HepG2 (cell line): ENCODE data around the gene NSMCE1. TPM values are rescaled to one million over a fixed set of nuclear protein-coding genes. Genes with fewer than 3 reads are reported as not detected.
A peak's percentile ranks its signal among the peaks of the same experiment; 100 is the strongest.

Experiments used
- ARNTL ChIP-seq: sonication (generic); formaldehyde crosslinking; IDR thresholded peaks from 2 replicates; pipeline ENCODE4 v1.4.0; 2020; ENCODE audit warnings: mild to moderate bottlenecking, missing genetic modification reagents
- CBX1 ChIP-seq: IDR thresholded peaks from one replicate; pipeline ENCODE4 v1.6.1; 2016; ENCODE audit warnings: antibody characterized with exemption, low read depth
- ELF1 ChIP-seq: sonication (generic); formaldehyde crosslinking; IDR thresholded peaks from 2 replicates; pipeline ENCODE4 v1.4.0; 2020; ENCODE audit warnings: missing genetic modification reagents
- FOSL1 ChIP-seq: sonication (generic); formaldehyde crosslinking; IDR thresholded peaks from 2 replicates; pipeline ENCODE4 v1.9.0; 2021; ENCODE audit warnings: missing genetic modification reagents, borderline replicate concordance
- KAT2B ChIP-seq: fragments of 150-350 bp; IDR thresholded peaks from 2 replicates; pipeline ENCODE4 v1.6.1; 2014; ENCODE audit warnings: low read depth, low read length, borderline replicate concordance
- KDM1A ChIP-seq: IDR thresholded peaks from 2 replicates; pipeline ENCODE4 v1.6.1; 2016; ENCODE audit warnings: missing compliant biosample characterization
- KMT2A ChIP-seq: sonication (generic); formaldehyde crosslinking; IDR thresholded peaks from 2 replicates; pipeline ENCODE4 v1.4.0; 2020; ENCODE audit warnings: missing genetic modification reagents
- MIER3 ChIP-seq: IDR thresholded peaks from 2 replicates; pipeline ENCODE4 v1.6.1; 2016; ENCODE audit warnings: missing compliant biosample characterization, borderline replicate concordance
- MYC ChIP-seq: sonication (generic); formaldehyde crosslinking; IDR thresholded peaks from 2 replicates; pipeline ENCODE4 v1.9.0; 2021; ENCODE audit warnings: missing genetic modification reagents, borderline replicate concordance
- NFYB ChIP-seq: sonication (generic); formaldehyde crosslinking; IDR thresholded peaks from 2 replicates; pipeline ENCODE4 v1.4.0; 2020; ENCODE audit warnings: missing genetic modification reagents
- NR2F2 ChIP-seq: IDR thresholded peaks from 2 replicates; pipeline ENCODE4 v1.6.1; 2012; ENCODE audit warnings: low read depth, inconsistent platforms, borderline replicate concordance
- SP5 ChIP-seq: IDR thresholded peaks from 2 replicates; pipeline ENCODE4 v1.6.1; 2016; ENCODE audit warnings: low read depth, borderline replicate concordance
- SRF ChIP-seq: IDR thresholded peaks from 2 replicates; pipeline ENCODE4 v1.6.1; 2011; ENCODE audit warnings: mild to moderate bottlenecking, low read depth, low read length, moderate library complexity
- U2AF1 ChIP-seq: fragments of 200-400 bp; formaldehyde crosslinking; optimal IDR thresholded peaks from 2 replicates; pipeline ENCODE3; 2017; ENCODE audit warnings: mild to moderate bottlenecking, low read depth, low read length
- ZBTB8A ChIP-seq: sonication (generic); formaldehyde crosslinking; IDR thresholded peaks from 2 replicates; pipeline ENCODE4 v1.4.0; 2020; ENCODE audit warnings: mild to moderate bottlenecking, low read depth, missing genetic modification reagents, borderline replicate concordance
- ZNF430 ChIP-seq: sonication (generic); formaldehyde crosslinking; IDR thresholded peaks from 2 replicates; pipeline ENCODE4 v1.9.0; 2021; ENCODE audit warnings: mild to moderate bottlenecking, missing genetic modification reagents
- ZNF564 ChIP-seq: sonication (generic); formaldehyde crosslinking; IDR thresholded peaks from 2 replicates; pipeline ENCODE4 v1.8.1; 2023; ENCODE audit warnings: mild to moderate bottlenecking, missing genetic modification reagents
- ZNF746 ChIP-seq: sonication (generic); formaldehyde crosslinking; IDR thresholded peaks from 2 replicates; pipeline ENCODE4 v1.8.0; 2022; ENCODE audit warnings: mild to moderate bottlenecking, missing genetic modification reagents
- ZNF766 ChIP-seq: sonication (generic); formaldehyde crosslinking; IDR thresholded peaks from 2 replicates; pipeline ENCODE4 v1.5.0; 2020; ENCODE audit warnings: missing genetic modification reagents, borderline replicate concordance
- ZNF792 ChIP-seq: IDR thresholded peaks from 2 replicates; pipeline ENCODE4 v1.6.1; 2016
- ZSCAN30 ChIP-seq: sonication (generic); formaldehyde crosslinking; IDR thresholded peaks from 2 replicates; pipeline ENCODE4 v1.5.0; 2020; ENCODE audit warnings: mild to moderate bottlenecking, missing genetic modification reagents
- polyA plus RNA-seq, 8 experiments: library from polyadenylated mRNA; depleted of rRNA in 3 of 8; stranded (reverse) in 7 of 8; unstranded in 1 of 8; fragments of >200 nt; fragmentation: Illumina TruSeq in 4 of 8; extraction: Trizol in 4 of 8; gene quantifications; 2 replicates each; pipeline versions ENCODE4 v1.2.1 to v1.2.3, GENCODE V29; 2011 to 2016; ENCODE audit warnings: low read depth in 4 of 8, missing spikeins in 1 of 8, mixed read lengths in 1 of 8; ENCODE audit not compliant: insufficient read depth in 1 of 8
- total RNA-seq, 5 experiments: library from RNA; depleted of rRNA; stranded (reverse); fragments of >200 nt; fragmentation: Illumina TruSeq; extraction: Trizol; gene quantifications; 2 replicates each; pipeline ENCODE4 v1.2.3, GENCODE V29; 2016; ENCODE audit warnings: low read depth in 1 of 5
- TF ChIP-seq, protein P1 (sequence below): sonication (generic); formaldehyde crosslinking; IDR thresholded peaks from 2 replicates; pipeline ENCODE4 v1.4.0; 2020; ENCODE audit warnings: low read depth, mild to moderate bottlenecking, missing genetic modification reagents
- TF ChIP-seq, protein P2 (sequence below): sonication (generic); formaldehyde crosslinking; IDR thresholded peaks from 2 replicates; pipeline ENCODE4 v1.8.1; 2022; ENCODE audit warnings: low read depth, mild to moderate bottlenecking, missing genetic modification reagents

NSMCE1 gene
- total and polyA plus RNA-seq, 2 of the 13 experiments (the other 11 are each of a cell fraction or from before 2014, with no cell fraction given), result 42.7 to 52.9 TPM

DNA sequence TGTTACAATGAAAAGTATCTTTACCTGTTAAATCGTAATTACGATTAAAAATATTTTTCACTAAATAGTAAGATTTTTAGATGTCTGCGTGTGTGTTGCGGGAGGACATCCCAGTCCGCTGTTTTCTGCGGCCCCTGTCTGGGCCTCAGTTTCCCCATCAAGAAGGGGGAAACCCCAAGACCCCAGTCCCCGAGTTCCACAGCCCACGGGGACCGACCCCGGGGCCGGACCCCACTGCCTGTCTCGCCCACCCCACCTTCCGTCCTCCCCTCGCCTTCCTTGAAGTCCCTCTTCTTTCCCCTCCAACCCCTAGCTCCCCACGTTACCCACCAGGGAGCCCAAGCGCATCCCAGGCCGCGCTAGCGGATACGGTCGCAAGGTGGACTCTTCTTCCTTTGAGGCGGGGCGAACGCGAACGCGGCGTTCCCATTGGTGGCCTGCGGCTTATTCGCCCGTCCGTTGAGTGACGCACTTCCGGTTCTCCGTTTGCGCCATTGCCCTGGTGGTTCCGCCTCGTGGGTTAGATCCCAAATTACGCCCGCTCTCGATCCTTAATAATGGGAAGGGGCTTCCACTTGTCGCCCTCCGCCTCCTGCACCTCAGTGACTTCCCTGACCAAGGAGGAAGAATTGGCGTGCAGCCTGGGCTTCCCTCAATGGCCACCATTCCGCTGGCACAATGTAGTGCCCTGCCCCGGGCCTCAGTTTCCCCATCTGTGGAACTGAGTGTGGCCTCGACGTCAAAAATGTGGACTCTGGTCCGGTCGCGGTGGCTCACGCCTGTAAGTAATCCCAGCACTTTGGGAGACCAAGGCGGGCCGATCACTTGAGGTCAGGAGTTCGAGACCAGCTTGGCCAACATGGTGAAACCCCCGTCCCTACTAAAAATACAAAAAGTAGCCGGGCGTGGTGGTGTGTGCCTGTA is at the start of gene NSMCE1 (continued):
- TF ChIP-seq MYC (CRISPR knock-in tag), result peak; percentile 94
- TF ChIP-seq ZNF430 (CRISPR knock-in tag), result no peak; the same call in none of the 2 replicates
- peak; percentile 92 for TF ChIP-seq KMT2A (CRISPR knock-in tag)
- peak; percentile 94 for TF ChIP-seq NFYB (CRISPR knock-in tag)
- TF ChIP-seq, protein P1, sequence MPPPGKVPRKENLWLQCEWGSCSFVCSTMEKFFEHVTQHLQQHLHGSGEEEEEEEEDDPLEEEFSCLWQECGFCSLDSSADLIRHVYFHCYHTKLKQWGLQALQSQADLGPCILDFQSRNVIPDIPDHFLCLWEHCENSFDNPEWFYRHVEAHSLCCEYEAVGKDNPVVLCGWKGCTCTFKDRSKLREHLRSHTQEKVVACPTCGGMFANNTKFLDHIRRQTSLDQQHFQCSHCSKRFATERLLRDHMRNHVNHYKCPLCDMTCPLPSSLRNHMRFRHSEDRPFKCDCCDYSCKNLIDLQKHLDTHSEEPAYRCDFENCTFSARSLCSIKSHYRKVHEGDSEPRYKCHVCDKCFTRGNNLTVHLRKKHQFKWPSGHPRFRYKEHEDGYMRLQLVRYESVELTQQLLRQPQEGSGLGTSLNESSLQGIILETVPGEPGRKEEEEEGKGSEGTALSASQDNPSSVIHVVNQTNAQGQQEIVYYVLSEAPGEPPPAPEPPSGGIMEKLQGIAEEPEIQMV (CRISPR knock-in tag), result no peak
- TF ChIP-seq ZNF746 (CRISPR knock-in tag), result peak; percentile 71; the same call in 1 of the 2 replicates
- TF ChIP-seq U2AF1, result peak; percentile 97
- TF ChIP-seq ELF1 (CRISPR knock-in tag), result peak; percentile 89
- no peak for TF ChIP-seq NR2F2
- TF ChIP-seq SP5 (CRISPR knock-in tag), result no peak
- TF ChIP-seq FOSL1 (CRISPR knock-in tag), result no peak; the same call in 1 of the 2 replicates
- peak; percentile 25; the same call in 1 of the 2 replicates for TF ChIP-seq ARNTL (CRISPR knock-in tag)
- TF ChIP-seq MIER3, result 0 out of 2 replicates have a peak, but pooled peaks have one; percentile 29
- TF ChIP-seq ZNF766, result no peak; the same call in 1 of the 2 replicates
- no peak for TF ChIP-seq ZSCAN30 (CRISPR knock-in tag)
- no peak for TF ChIP-seq SRF
- TF ChIP-seq KDM1A (CRISPR knock-in tag), result peak; percentile 51; the same call in 1 of the 2 replicates
- TF ChIP-seq, protein P2, sequence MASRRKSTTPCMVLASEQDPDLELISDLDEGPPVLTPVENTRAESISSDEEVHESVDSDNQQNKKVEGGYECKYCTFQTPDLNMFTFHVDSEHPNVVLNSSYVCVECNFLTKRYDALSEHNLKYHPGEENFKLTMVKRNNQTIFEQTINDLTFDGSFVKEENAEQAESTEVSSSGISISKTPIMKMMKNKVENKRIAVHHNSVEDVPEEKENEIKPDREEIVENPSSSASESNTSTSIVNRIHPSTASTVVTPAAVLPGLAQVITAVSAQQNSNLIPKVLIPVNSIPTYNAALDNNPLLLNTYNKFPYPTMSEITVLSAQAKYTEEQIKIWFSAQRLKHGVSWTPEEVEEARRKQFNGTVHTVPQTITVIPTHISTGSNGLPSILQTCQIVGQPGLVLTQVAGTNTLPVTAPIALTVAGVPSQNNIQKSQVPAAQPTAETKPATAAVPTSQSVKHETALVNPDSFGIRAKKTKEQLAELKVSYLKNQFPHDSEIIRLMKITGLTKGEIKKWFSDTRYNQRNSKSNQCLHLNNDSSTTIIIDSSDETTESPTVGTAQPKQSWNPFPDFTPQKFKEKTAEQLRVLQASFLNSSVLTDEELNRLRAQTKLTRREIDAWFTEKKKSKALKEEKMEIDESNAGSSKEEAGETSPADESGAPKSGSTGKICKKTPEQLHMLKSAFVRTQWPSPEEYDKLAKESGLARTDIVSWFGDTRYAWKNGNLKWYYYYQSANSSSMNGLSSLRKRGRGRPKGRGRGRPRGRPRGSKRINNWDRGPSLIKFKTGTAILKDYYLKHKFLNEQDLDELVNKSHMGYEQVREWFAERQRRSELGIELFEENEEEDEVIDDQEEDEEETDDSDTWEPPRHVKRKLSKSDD (CRISPR knock-in tag), result peak; percentile 36; the same call in 1 of the 2 replicates
- TF ChIP-seq KAT2B, result no peak
- no peak for TF ChIP-seq CBX1
- peak; percentile 56; the same call in 1 of the 2 replicates for TF ChIP-seq ZNF792
- 0 out of 2 replicates have a peak, but pooled peaks have one; percentile 73 for TF ChIP-seq ZNF564
- TF ChIP-seq ZBTB8A (CRISPR knock-in tag), result no peak
